ENCODE measurements around the gene YIPF5. TPM values are rescaled to one million over a fixed set of nuclear protein-coding genes. Genes with fewer than 3 reads are reported as not detected.

The YIPF5 gene
- total RNA-seq (2021) (50.9 and 52.9 TPM in 2 replicates), Bru-seq, nascent RNA (percentile 89 among the genes with signal in this experiment), BruChase-seq, experiment 1, labeled RNA remaining after a 2-hour chase (percentile 88 among the genes with signal in this experiment), BruChase-seq, experiment 2, labeled RNA remaining after a 6-hour chase (percentile 93 among the genes with signal in this experiment)
- long read RNA-seq, transcript YIPF5-201 (6 exons, 3,147 nt), result major isoform, 131 of 145 reads
- long read RNA-seq, partial matches to known transcripts, result 0 of 145 reads
- long read RNA-seq, other reads (novel, unspliced or antisense), result 9 of 145 reads

GRCh38 chr5:144170276-144171024 lies at the start of gene YIPF5, which contains the start of gene KCTD16:
Gene YIPF5 (minus strand): TSS chr5:144170659. CDS start chr5:144169955, 704 bp downstream.
Gene KCTD16 (plus strand): TSS chr5:144170873.
- ChIA-PET CTCF (interaction anchor here (0.5 kb wide), 2 partner anchors 10 to 12 kb away, joined by 3 to 4 read pairs; no protein-coding TSS in a partner anchor), POLR2A (ENCODE audit: low non-redundant PET) (interaction anchor here (0.6 to 0.7 kb wide), 2 partner anchors 23 to 65 kb away, joined by 3 read pairs; no protein-coding TSS in a partner anchor)
- DNase-seq (ENCODE audit: low spot score), result peak; percentile 98
- peak within 1 kb of the TSS; percentile 84 for H3K4me3 ChIP-seq (ENCODE audit: low read depth, low read length, poor library complexity, severe bottlenecking)
- BruUV-seq (replicated peaks), result no TSS peak
- intact Hi-C loops (cut with micrococcal nuclease; ENCODE audit: unreplicated experiment), result no loop called here
- TF ChIP-seq CTCF (conservative IDR thresholded peaks at IDR 0.05; ENCODE audit: low read depth, low read length), result no peak
- no peak for TF ChIP-seq EZH2 (IDR thresholded peaks at IDR 0.05; ENCODE audit: borderline replicate concordance, low read depth, low read length, poor library complexity, severe bottlenecking)
- H3K27ac ChIP-seq (ENCODE audit: low read depth, low read length, poor library complexity, severe bottlenecking), result peak within 1 kb of the TSS; percentile 78
- H3K4me1 ChIP-seq (ENCODE audit: insufficient read depth, low read length, poor library complexity, severe bottlenecking), result peaks cover 8% of the 10 kb centered on the region
- H3K27me3 ChIP-seq (replicated peaks; ENCODE audit: insufficient read depth, low read depth, low read length, poor library complexity), result peaks cover 8% of the 10 kb centered on the region
- H3K36me3 ChIP-seq (ENCODE audit: insufficient read depth, low read length, poor library complexity, severe bottlenecking), result peaks cover 17% of the 10 kb centered on the region
- H3K9me3 ChIP-seq (ENCODE audit: low read depth, low read length, poor library complexity, severe bottlenecking), result no peaks in the 10 kb centered on the region

DNA sequence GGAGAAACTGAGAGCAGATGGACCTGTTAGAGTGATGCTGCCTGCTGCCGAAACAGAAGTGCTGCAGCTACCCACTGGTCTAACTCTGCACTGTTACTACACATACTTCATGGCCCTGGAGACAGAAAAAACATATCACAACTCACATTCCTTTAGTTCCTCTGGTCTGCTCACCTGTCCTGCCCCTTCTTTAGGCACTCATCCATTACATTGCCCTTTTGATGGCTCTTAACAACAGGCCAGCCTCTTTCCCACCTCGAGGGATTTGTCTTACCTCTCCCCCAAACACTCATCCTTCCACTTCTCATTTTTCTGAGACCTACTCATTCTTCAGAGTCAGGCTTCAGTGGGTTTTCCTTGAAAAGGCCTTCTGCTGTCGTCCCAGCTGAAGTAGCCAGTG lies 49.4 kb upstream of the YIPF5 start:
- intact Hi-C loops (cut with micrococcal nuclease; ENCODE audit: unreplicated experiment), result no loop called here
- Histone ChIP-seq H3K27me3 (replicated peaks; ENCODE audit: insufficient read depth, low read depth, low read length, poor library complexity) (no peaks in the 10 kb centered on the region), H3K4me3 (ENCODE audit: low read depth, low read length, poor library complexity, severe bottlenecking) (no peak overlapping the region), H3K9me3 (ENCODE audit: low read depth, low read length, poor library complexity, severe bottlenecking) (no peaks in the 10 kb centered on the region), H3K4me1 (ENCODE audit: insufficient read depth, low read length, poor library complexity, severe bottlenecking) (no peaks in the 10 kb centered on the region), H3K36me3 (ENCODE audit: insufficient read depth, low read length, poor library complexity, severe bottlenecking) (no peaks in the 10 kb centered on the region), H3K27ac (ENCODE audit: low read depth, low read length, poor library complexity, severe bottlenecking) (no peak overlapping the region)
- ChIA-PET POLR2A (ENCODE audit: low non-redundant PET) (no interaction called here), CTCF (no interaction called here)
- no TSS peak for BruUV-seq (replicated peaks)
- TF ChIP-seq CTCF (conservative IDR thresholded peaks at IDR 0.05; ENCODE audit: low read depth, low read length), result no peak
- no peak for TF ChIP-seq EZH2 (IDR thresholded peaks at IDR 0.05; ENCODE audit: borderline replicate concordance, low read depth, low read length, poor library complexity, severe bottlenecking)
- DNase-seq (ENCODE audit: low spot score), result no peak

DNA sequence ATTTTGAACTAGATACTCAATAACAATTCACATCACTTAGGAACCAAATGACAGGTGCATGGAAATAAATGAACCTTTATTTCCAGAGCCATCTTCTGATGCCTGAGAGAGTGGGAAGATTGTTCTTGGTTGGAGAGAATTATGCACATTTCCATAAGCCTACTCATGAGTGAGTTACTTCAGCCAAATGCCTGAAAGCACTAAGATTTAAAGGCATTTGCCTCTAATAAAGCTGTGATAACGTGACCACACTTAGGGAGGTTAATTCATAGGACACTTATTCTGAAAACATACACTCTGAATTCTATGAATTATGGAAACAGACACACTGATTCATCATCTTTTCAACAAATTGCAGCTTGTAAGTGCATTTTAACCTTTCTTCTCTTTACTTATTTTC lies 40.2 kb upstream of the YIPF5 start:
- Histone ChIP-seq H3K36me3 (ENCODE audit: insufficient read depth, low read length, poor library complexity, severe bottlenecking) (no peaks in the 10 kb centered on the region), H3K27ac (ENCODE audit: low read depth, low read length, poor library complexity, severe bottlenecking) (no peak overlapping the region), H3K27me3 (replicated peaks; ENCODE audit: insufficient read depth, low read depth, low read length, poor library complexity) (peaks cover 11% of the 10 kb centered on the region), H3K9me3 (ENCODE audit: low read depth, low read length, poor library complexity, severe bottlenecking) (no peaks in the 10 kb centered on the region), H3K4me3 (ENCODE audit: low read depth, low read length, poor library complexity, severe bottlenecking) (no peak overlapping the region), H3K4me1 (ENCODE audit: insufficient read depth, low read length, poor library complexity, severe bottlenecking) (peaks cover 27% of the 10 kb centered on the region)
- DNase-seq (ENCODE audit: low spot score), result no peak
- no TSS peak for BruUV-seq (replicated peaks)
- POLR2A ChIA-PET (ENCODE audit: low non-redundant PET), result no interaction called here
- CTCF ChIA-PET, result no interaction called here
- intact Hi-C loops (cut with micrococcal nuclease; ENCODE audit: unreplicated experiment), result no loop called here
- TF ChIP-seq EZH2 (IDR thresholded peaks at IDR 0.05; ENCODE audit: borderline replicate concordance, low read depth, low read length, poor library complexity, severe bottlenecking) (no peak), CTCF (conservative IDR thresholded peaks at IDR 0.05; ENCODE audit: low read depth, low read length) (no peak)

All from A673 (cell line).